IPS-15b (cell line): Measurements from ENCODE around the gene CSRNP2.
A peak's percentile ranks its signal among the peaks of the same experiment; 100 is the strongest.

Experiments used
- H3K27me3 ChIP-seq: one replicate; pipeline ENCODE4 v1.6.1; 2013; ENCODE audit warnings: low read length; ENCODE audit not compliant: control insufficient read depth, insufficient read depth
- H3K36me3 ChIP-seq: one replicate; pipeline ENCODE4 v1.6.1; 2013; ENCODE audit warnings: low read length; ENCODE audit not compliant: control insufficient read depth, insufficient read depth
- H3K4me1 ChIP-seq: one replicate; pipeline ENCODE4 v1.6.1; 2013; ENCODE audit warnings: mild to moderate bottlenecking, low read length; ENCODE audit not compliant: control insufficient read depth, insufficient read depth
- H3K4me3 ChIP-seq: one replicate; pipeline ENCODE4 v1.5.1; 2013; ENCODE audit warnings: low read depth, low read length
- H3K9ac ChIP-seq: one replicate; pipeline ENCODE4 v1.6.1; 2013; ENCODE audit warnings: low read depth, mild to moderate bottlenecking, low read length
- H3K9me3 ChIP-seq: one replicate; pipeline ENCODE4 v1.6.1; 2013; ENCODE audit warnings: mild to moderate bottlenecking, low read length; ENCODE audit not compliant: control insufficient read depth, insufficient read depth

Gene CSRNP2, protein sequence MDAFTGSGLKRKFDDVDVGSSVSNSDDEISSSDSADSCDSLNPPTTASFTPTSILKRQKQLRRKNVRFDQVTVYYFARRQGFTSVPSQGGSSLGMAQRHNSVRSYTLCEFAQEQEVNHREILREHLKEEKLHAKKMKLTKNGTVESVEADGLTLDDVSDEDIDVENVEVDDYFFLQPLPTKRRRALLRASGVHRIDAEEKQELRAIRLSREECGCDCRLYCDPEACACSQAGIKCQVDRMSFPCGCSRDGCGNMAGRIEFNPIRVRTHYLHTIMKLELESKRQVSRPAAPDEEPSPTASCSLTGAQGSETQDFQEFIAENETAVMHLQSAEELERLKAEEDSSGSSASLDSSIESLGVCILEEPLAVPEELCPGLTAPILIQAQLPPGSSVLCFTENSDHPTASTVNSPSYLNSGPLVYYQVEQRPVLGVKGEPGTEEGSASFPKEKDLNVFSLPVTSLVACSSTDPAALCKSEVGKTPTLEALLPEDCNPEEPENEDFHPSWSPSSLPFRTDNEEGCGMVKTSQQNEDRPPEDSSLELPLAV

DNA sequence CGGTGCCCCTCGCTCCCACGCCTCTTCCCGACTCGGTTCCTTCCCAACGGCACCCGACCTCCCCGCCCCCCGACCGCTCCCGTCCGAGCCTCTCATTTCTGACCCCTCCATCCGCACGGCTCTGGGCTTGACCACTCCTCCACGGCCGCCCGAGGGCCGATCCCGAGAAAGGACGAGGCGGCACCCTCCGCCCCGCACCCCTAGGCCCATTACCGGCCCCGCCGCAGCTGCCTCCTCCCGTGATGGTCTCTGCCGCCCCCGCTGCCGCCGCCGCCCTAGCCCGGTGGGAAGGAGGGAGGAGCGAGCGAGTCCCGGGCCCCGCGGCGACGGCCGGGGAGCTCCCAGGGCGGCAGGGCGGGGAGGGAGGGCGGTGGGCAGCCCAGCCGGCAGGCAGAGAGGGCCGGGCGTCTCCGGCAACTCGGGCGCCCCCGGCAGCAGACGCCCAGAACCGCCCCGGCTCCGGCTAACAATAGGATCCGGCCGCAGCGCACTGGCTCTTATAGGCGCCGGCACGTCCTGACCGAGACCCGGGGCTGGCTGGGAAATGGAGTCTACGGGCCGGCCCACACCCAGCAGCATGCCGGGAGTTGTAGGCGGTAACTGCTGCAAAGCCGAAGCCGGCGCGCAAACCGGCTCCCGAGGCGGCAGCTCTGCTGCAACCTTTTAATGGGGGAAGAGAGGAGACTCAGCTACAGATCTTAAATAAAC is at the start of gene CSRNP2:
CSRNP2 (minus strand) TSS at position 471 of the 708 bp plus-strand sequence. CDS start 7,035 bp downstream, outside the sequence.
- Histone ChIP-seq H3K9ac (peak within 1 kb of the TSS; percentile 70), H3K9me3 (no peaks in the 10 kb centered on the region), H3K4me1 (no peaks in the 10 kb centered on the region)

DNA sequence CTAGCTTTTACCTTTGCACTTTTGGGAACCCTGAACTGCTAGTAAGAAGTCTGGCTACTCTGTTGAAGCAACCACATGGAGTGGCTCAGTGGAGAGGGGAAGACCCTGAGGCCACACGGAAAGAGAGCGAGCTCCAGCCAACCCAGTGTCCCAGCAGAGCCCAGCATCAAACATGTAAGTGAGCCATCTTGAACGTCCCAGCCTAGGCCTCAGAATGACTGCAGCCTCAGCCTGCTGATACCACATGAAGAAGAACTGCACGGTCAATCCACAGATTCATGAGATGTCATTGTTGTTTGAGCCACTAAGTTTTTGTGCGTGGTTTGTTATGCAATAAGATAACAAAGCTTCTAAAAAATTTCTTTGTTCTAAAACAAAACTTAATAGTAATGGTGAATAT is 49.3 kb upstream of the CSRNP2 start:
- Histone ChIP-seq H3K27me3 (no peaks in the 10 kb centered on the region), H3K4me1 (no peaks in the 10 kb centered on the region), H3K4me3 (no peak overlapping the region), H3K9ac (no peak overlapping the region), H3K36me3 (no peaks in the 10 kb centered on the region), H3K9me3 (no peaks in the 10 kb centered on the region)

More for the DNA sequence above, at the start of gene CSRNP2:
- Histone ChIP-seq H3K27me3 (no peaks in the 10 kb centered on the region), H3K4me3 (peak within 1 kb of the TSS; percentile 78), H3K36me3 (no peaks in the 10 kb centered on the region)

DNA sequence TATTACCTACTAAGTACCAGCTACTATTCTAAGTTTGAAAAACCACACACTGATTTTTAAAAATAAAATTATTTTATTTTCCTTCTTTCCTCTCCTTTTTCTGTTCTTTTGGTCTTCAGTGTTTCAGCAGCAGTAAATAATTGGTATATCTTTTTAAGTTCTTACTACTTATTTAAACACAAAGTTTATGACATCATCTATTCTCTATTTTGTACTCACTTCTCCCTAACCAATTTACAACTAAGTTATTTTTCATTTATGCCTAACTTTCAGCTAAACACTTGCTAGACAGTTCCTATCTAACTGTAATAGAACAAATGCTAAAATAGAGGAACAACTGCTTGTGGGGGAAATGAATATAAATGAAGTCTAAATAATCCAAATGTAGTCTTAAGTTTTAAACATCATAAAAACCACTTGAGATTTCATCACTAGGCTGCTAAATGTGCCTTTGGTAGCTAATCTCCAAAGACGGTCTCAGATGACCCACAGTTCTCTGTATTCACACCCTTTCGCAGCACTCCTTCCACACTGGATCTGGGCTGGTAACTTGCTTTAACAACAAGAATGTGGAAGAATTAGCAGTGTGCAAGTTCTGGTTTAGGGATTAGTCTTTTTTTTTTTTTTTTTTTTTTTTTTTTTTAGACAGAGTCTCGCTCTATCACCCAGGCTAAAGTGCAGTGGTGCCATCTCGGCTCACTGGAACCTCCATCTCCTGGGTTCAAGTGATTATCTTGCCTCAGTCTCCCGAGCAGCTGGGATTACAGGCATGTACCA is 48.5 kb upstream of the CSRNP2 start:
- Histone ChIP-seq H3K9me3 (no peaks in the 10 kb centered on the region), H3K9ac (no peak overlapping the region), H3K4me3 (no peak overlapping the region), H3K36me3 (no peaks in the 10 kb centered on the region), H3K4me1 (no peaks in the 10 kb centered on the region), H3K27me3 (no peaks in the 10 kb centered on the region)

DNA sequence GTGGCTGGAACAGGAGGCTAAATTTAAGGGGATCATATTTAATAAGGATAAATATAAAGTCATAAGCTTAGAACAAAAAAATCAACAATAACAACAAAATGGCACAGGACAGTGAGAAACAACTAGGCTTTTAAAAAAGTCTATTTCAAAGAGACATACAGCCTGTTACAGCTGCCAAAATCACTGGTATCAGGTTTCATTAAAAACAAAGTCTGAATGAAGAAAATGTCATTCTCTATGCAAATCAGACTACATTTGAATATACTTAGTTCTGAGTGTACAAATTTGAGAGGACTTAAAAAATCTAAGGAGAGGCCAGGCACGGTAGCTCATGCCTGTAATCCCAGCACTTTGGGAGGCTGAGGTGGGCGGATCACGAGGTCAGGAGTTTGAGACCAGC is 45.5 kb upstream of the CSRNP2 start:
- Histone ChIP-seq H3K9me3 (no peaks in the 10 kb centered on the region), H3K4me3 (no peak overlapping the region), H3K36me3 (peaks cover 6% of the 10 kb centered on the region), H3K9ac (no peak overlapping the region), H3K27me3 (no peaks in the 10 kb centered on the region), H3K4me1 (no peaks in the 10 kb centered on the region)

DNA sequence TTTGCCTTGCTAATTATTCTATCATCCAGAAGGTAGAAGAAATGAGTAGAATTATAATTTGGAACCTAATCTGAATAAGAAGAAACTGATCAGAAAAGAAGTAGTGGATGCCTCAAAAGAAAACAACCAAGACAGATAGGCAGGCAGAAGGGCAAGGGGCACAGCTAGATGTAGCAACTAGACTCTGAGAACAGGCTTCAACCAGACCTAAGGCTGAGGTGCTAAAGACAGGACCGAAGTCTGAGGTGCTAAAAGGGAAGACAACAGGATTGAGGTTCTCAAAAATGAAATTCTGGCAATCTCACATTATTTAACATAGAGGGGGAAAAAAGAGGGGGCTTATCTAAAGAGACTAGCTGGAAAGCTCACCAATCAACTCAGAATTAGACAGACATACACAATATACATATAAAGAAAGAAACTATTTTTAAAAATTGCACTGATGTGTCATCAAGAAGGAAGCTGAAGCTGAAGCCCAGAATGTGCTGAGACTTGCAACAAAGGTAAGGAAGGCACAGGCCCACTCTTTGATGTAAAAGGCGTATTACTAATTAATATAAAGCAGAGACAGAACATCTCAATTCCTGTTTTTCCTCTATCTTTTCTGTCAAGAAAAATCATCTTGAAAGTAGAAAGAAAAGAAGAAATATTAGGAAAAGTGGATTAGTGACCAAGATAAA is 43.8 kb upstream of the CSRNP2 start:
- H3K9ac ChIP-seq: no peak overlapping the region
- H3K4me1 ChIP-seq: no peaks in the 10 kb centered on the region

DNA sequence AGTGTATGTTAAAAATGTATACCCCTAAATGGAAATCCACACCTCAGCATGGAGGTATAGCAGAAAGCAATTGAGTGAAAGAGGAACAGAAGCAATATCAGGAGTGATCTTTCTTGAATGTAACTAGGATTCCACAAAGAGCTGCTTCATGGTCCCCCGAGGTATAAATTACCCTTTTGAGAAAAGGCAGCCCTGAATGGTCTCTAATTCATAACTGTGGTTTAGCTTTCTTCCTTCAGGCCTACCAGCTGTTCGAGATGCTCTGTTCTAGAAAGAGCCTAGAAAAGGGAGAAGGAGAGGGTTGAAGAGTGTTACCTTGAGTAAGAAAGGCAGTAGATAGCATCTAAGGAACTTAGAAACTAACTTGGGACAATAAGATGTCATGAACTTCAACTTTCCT is 42.9 kb upstream of the CSRNP2 start:
- no peaks in the 10 kb centered on the region for H3K27me3 ChIP-seq
- no peaks in the 10 kb centered on the region for H3K4me1 ChIP-seq
- H3K9me3 ChIP-seq: no peaks in the 10 kb centered on the region
- no peak overlapping the region for H3K9ac ChIP-seq
- H3K4me3 ChIP-seq: no peak overlapping the region
- peaks cover 6% of the 10 kb centered on the region for H3K36me3 ChIP-seq

More for the DNA sequence above, 43.8 kb upstream of the CSRNP2 start:
- Histone ChIP-seq H3K9me3 (no peaks in the 10 kb centered on the region), H3K27me3 (no peaks in the 10 kb centered on the region), H3K36me3 (peaks cover 6% of the 10 kb centered on the region), H3K4me3 (no peak overlapping the region)

DNA sequence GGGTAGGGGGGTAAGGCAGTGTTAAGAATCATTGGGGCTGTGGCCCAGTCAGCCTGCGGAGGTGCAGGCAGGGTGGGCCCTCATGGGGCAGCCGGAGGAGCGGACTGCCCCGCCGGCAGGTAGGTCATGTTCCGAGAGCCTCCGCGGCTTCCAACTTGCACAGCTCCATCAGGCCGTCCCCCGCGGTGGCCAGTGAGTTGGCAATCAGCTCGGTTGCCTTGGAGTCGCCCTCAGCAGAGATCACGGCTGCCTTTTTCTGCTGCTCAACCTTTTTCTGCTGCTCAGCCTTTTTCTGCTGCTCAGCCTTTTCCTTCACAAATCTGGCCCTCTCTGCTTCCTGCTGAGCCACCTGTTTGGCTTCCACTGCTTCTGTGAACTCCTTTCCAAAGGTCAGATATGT is 41.1 kb upstream of the CSRNP2 start:
- Histone ChIP-seq H3K4me3 (no peak overlapping the region), H3K36me3 (peaks cover 6% of the 10 kb centered on the region), H3K9ac (no peak overlapping the region), H3K27me3 (no peaks in the 10 kb centered on the region), H3K9me3 (no peaks in the 10 kb centered on the region), H3K4me1 (no peaks in the 10 kb centered on the region)

DNA sequence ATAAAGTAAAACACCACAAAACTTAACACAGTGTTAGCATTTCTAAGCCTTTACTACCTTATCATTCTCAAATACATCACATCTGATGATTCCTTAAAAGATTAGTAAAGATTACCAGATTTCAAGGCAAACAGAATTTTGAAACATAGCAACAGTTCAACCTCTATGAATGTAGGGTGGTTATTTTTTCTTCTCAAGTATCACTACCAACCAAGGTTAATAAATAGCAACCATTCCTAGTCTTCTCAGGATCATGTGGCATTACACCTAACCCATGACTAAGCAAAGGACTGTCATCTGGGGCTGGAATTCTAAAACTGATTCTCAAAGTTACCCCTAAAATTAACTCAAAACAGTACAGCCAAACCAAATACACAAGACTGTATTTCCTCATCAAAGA is 39.4 kb upstream of the CSRNP2 start:
- Histone ChIP-seq H3K4me1 (no peaks in the 10 kb centered on the region), H3K36me3 (peaks cover 6% of the 10 kb centered on the region), H3K9ac (no peak overlapping the region), H3K27me3 (no peaks in the 10 kb centered on the region), H3K4me3 (no peak overlapping the region), H3K9me3 (no peaks in the 10 kb centered on the region)

DNA sequence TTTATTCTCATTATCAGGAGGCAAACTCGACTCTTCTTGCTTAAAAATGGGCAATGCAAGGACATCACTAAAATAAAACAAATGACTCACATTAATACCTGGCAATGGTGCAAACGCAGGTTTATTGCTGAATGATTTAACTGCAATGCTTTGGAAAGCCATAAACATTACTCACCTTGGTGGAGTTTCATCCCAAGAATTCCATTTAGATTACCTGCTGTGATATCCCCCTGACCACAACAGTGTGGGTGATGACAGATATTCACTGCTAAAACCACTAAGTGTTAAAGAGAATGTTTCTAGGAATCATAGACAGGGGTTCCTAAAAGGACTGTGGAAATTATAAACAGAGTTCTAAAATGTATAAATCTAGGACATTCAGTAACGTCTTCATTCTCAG is 35.3 kb upstream of the CSRNP2 start:
- Histone ChIP-seq H3K9me3 (no peaks in the 10 kb centered on the region), H3K27me3 (no peaks in the 10 kb centered on the region), H3K9ac (no peak overlapping the region), H3K4me3 (no peak overlapping the region), H3K36me3 (no peaks in the 10 kb centered on the region), H3K4me1 (no peaks in the 10 kb centered on the region)

DNA sequence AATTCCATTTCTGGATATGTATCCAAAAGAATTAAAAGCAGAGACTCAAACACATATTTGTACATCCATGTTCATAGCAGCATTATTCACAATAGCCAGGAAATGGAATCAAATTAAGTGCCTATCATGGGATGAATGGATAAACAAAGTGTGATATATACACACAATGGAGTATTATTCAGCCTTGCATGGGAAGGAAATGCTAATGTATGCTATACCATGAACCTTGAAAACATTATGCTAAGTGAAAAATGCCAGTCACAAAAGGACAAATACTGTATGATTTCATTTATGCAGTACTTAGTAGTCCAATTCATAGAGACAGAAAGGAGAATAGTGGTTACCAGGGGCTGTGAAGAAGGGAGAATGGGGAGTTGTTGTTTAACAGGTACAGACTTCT is 32.1 kb upstream of the CSRNP2 start:
- H3K36me3 ChIP-seq: peaks cover 6% of the 10 kb centered on the region
- no peaks in the 10 kb centered on the region for H3K4me1 ChIP-seq
- no peaks in the 10 kb centered on the region for H3K27me3 ChIP-seq
- H3K4me3 ChIP-seq: no peak overlapping the region
- no peaks in the 10 kb centered on the region for H3K9me3 ChIP-seq
- H3K9ac ChIP-seq: no peak overlapping the region

DNA sequence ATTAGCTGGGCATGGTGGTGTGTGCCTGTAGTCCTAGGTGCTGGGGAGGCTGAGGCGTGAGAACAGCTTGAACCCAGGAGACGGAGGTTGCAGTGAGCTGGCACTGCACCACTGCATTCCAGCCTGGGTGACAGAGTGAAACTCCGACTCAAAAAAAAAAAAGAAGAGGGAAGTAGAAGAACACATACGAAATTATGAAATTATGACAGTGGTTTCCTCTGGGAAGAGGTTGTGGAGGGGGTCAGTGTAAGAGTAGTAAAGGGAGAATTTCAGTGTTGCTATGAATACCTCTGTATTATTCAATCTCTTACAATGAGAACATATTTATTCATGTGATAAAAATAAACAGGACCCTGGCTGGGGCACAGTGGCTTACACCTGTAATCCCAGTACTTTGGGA is 24.7 kb upstream of the CSRNP2 start:
- Histone ChIP-seq H3K9ac (no peak overlapping the region), H3K36me3 (peaks cover 25% of the 10 kb centered on the region)

More for the DNA sequence above, 24.7 kb upstream of the CSRNP2 start:
- Histone ChIP-seq H3K4me1 (no peaks in the 10 kb centered on the region), H3K27me3 (no peaks in the 10 kb centered on the region), H3K4me3 (no peak overlapping the region), H3K9me3 (no peaks in the 10 kb centered on the region)
